Vagina (tissue), 2 donors: ENCODE measurements around the gene NOSIP.

ENCODE experiments used
- POLR2A ChIP-seq, 2 donors: fragments of 450-650 bp; IDR thresholded peaks; one replicate each; pipeline ENCODE4 v1.6.1; 2017; ENCODE audit warnings: antibody characterized with exemption in 2 of 2, mild to moderate bottlenecking in 2 of 2, moderate library complexity in 2 of 2
- POLR2AphosphoS5 ChIP-seq, 2 donors: sonication (generic); formaldehyde crosslinking; IDR thresholded peaks; one replicate each; pipeline ENCODE4 v1.9.0; 2017; ENCODE audit warnings: antibody characterized with exemption in 2 of 2, mild to moderate bottlenecking in 2 of 2, low read depth in 1 of 2; ENCODE audit not compliant: insufficient read depth in 1 of 2
- TF ChIP-seq, protein P1 (sequence below), 3 experiments: fragments of 450-650 bp in 2 of 3; fragments of 200-600 bp in 1 of 3; sonication (generic) in 1 of 3; IDR thresholded peaks; one replicate each; pipeline ENCODE4 v1.5.1; 2017 to 2019; ENCODE audit warnings: antibody characterized with exemption in 3 of 3, mild to moderate bottlenecking in 2 of 3, moderate library complexity in 2 of 3

DNA sequence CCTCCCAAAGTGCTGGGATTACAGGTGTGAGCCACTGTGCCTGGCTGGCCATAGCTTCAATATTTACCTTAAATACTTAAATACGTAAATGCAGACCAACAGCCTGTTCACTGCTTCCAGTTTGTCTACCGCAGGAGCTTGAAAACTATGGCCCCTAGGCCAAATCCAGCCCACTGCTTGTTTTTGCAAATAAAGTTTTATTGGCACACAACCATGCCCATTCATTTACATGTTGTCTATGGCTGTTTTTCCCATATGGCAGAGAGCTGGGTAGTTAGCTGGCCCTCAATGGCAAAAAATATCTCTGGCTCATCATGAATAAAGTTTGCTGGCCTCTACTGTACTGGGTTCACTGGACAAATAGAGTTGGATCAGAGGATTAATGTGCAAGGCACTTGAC lies 22.4 kb upstream of the NOSIP start:
- TF ChIP-seq, protein P1, sequence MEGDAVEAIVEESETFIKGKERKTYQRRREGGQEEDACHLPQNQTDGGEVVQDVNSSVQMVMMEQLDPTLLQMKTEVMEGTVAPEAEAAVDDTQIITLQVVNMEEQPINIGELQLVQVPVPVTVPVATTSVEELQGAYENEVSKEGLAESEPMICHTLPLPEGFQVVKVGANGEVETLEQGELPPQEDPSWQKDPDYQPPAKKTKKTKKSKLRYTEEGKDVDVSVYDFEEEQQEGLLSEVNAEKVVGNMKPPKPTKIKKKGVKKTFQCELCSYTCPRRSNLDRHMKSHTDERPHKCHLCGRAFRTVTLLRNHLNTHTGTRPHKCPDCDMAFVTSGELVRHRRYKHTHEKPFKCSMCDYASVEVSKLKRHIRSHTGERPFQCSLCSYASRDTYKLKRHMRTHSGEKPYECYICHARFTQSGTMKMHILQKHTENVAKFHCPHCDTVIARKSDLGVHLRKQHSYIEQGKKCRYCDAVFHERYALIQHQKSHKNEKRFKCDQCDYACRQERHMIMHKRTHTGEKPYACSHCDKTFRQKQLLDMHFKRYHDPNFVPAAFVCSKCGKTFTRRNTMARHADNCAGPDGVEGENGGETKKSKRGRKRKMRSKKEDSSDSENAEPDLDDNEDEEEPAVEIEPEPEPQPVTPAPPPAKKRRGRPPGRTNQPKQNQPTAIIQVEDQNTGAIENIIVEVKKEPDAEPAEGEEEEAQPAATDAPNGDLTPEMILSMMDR (IDR thresholded peaks at IDR 0.05), result no peak
- TF ChIP-seq POLR2AphosphoS5 (IDR thresholded peaks at IDR 0.05; ENCODE audit: insufficient read depth in 1 of 2, low read depth in 1 of 2) (no peak), POLR2A (IDR thresholded peaks at IDR 0.05) (no peak)
